ENCODE results near the gene KIF17. TPM values are rescaled to one million over a fixed set of nuclear protein-coding genes. Genes with fewer than 3 reads are reported as not detected.
"Not testable (repeated sequence)": the region's sequence is repeated elsewhere in the genome, so short reads cannot be mapped to it uniquely, and the experiment has no call there.

KIF17 gene
- total RNA-seq, 1 experiment from 2014 or later, result 5.1 TPM

DNA sequence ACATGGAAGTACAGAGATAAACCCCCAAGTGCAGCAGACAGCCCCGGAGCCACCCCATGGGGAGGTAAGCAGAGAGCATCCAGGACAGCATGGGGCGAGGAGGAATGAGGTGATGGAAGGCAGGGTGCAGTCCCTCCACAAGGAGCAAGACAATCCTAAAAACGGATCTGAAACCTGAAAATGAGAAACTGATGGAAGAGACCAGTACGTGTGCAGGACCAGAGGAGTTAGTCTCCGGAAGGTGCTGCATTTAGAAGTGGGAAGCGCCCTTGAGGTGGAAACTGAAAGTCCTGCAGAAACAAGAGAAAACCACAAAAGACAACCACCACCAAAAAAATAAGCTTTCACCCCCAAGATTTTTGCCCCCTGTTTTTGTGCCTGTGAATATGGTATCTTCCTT, 39.2 kb downstream of the KIF17 start:
- Histone ChIP-seq H3K79me1 (ENCODE audit: insufficient read depth, low read depth, low read length, poor library complexity, severe bottlenecking) (no peaks in the 10 kb centered on the region), H3K4me1 (ENCODE audit: insufficient read depth, low read length) (no peaks in the 10 kb centered on the region), H2AFZ (ENCODE audit: low read length) (no peak overlapping the region), H3K4me2 (ENCODE audit: insufficient read depth, insufficient read length, low read length) (no peak overlapping the region), H3K4ac (ENCODE audit: low read depth, low read length) (no peak overlapping the region), H2BK120ac (ENCODE audit: low read depth, low read length, poor library complexity, severe bottlenecking) (no peak overlapping the region), H2BK12ac (ENCODE audit: insufficient read length, low read depth, low read length) (no peak overlapping the region), H4K5ac (ENCODE audit: insufficient read length, low read depth, low read length) (no peak overlapping the region), H4K8ac (replicated peaks; ENCODE audit: insufficient read length, low read depth, low read length) (no peak overlapping the region), H4K91ac (ENCODE audit: insufficient read length, low read depth, low read length) (no peak overlapping the region), H3K9me3 (ENCODE audit: control insufficient read depth, low read depth, low read length) (no peaks in the 10 kb centered on the region), H3K23ac (ENCODE audit: insufficient read length, low read depth, low read length) (no peak overlapping the region), H2BK5ac (ENCODE audit: insufficient read length, low read length) (no peak overlapping the region), H3K79me2 (ENCODE audit: insufficient read depth, low read length) (no peaks in the 10 kb centered on the region), H3K9ac (ENCODE audit: extremely low read depth, insufficient read length, low read length) (no peak overlapping the region), H3K23me2 (ENCODE audit: insufficient read length, low read depth, low read length, poor library complexity, severe bottlenecking) (no peaks in the 10 kb centered on the region), H2BK15ac (ENCODE audit: low read depth, low read length) (no peak overlapping the region), H3K18ac (ENCODE audit: insufficient read length, low read depth, low read length) (no peak overlapping the region), H3K27ac (ENCODE audit: insufficient read length, low read depth, low read length) (no peak overlapping the region), H4K20me1 (ENCODE audit: control insufficient read depth, insufficient read depth, insufficient read length) (no peaks in the 10 kb centered on the region), H2AK5ac (ENCODE audit: insufficient read length, low read length) (no peak overlapping the region), H3K14ac (ENCODE audit: insufficient read depth, low read length) (no peak overlapping the region), H3K56ac (ENCODE audit: insufficient read length, low read depth, low read length) (no peak overlapping the region), H3T11ph (ENCODE audit: low read length) (no peak overlapping the region), H2BK20ac (ENCODE audit: low read depth, low read length, poor library complexity, severe bottlenecking) (no peak overlapping the region), H3K27me3 (ENCODE audit: insufficient read depth, low read length) (no peaks in the 10 kb centered on the region)
- Mint-ChIP-seq H3K27me3 (ENCODE audit: low read depth) (no peaks in the 10 kb centered on the region), H3K4me1 (no peaks in the 10 kb centered on the region), H3K9me3 (no peaks in the 10 kb centered on the region), H3K36me3 (ENCODE audit: insufficient read depth in 1 of 3, low read depth in 3 of 3) (peaks cover 0 to 31% (median 9%) of the 10 kb centered on the region in 3 experiments; a peak in 6 of 7 replicates), H3K4me3 (no peak overlapping the region; a peak in 1 of 5 replicates), H3K27ac (no peak overlapping the region; a peak in 1 of 7 replicates)
- no peak for DNase-seq
- no CpG with 5 or more reads among the region's 6 CpGs for WGBS (ENCODE audit: extremely low coverage, insufficient read length, low lambda C conversion rate)
- TF ChIP-seq, protein P1, sequence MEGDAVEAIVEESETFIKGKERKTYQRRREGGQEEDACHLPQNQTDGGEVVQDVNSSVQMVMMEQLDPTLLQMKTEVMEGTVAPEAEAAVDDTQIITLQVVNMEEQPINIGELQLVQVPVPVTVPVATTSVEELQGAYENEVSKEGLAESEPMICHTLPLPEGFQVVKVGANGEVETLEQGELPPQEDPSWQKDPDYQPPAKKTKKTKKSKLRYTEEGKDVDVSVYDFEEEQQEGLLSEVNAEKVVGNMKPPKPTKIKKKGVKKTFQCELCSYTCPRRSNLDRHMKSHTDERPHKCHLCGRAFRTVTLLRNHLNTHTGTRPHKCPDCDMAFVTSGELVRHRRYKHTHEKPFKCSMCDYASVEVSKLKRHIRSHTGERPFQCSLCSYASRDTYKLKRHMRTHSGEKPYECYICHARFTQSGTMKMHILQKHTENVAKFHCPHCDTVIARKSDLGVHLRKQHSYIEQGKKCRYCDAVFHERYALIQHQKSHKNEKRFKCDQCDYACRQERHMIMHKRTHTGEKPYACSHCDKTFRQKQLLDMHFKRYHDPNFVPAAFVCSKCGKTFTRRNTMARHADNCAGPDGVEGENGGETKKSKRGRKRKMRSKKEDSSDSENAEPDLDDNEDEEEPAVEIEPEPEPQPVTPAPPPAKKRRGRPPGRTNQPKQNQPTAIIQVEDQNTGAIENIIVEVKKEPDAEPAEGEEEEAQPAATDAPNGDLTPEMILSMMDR (conservative IDR thresholded peaks at IDR 0.05), result no peak

DNA sequence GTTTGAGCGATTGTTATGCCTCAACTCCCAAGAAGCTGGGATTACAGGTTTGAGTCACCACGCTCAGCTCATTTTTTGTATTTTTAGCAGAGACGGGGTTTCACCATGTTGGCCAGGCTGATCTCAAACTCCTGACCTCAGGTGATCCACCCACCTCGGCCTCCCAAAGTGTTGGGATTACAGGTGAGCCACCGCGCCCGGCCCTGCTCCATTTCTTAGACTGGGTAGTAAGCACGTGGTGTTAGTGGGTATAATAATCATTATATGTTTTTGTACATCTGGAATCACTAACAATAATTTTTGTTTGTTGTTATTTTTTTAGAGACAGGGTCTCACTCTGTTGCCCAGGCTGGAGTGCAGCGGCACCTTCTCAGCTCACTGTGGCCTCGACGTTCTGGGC, 44.2 kb downstream of the KIF17 start:
- not testable (repeated sequence) for H3K14ac ChIP-seq (ENCODE audit: insufficient read depth, low read length); H4K91ac ChIP-seq (ENCODE audit: insufficient read length, low read depth, low read length); H3K4ac ChIP-seq (ENCODE audit: low read depth, low read length); H3K4me1 ChIP-seq (ENCODE audit: insufficient read depth, low read length); H3K4me2 ChIP-seq (ENCODE audit: insufficient read depth, insufficient read length, low read length); H4K20me1 ChIP-seq (ENCODE audit: control insufficient read depth, insufficient read depth, insufficient read length); H3K9me3 ChIP-seq (ENCODE audit: control insufficient read depth, low read depth, low read length); H3K4me1 Mint-ChIP-seq; H2AK5ac ChIP-seq (ENCODE audit: insufficient read length, low read length); DNase-seq; H2BK120ac ChIP-seq (ENCODE audit: low read depth, low read length, poor library complexity, severe bottlenecking); H4K5ac ChIP-seq (ENCODE audit: insufficient read length, low read depth, low read length); H2AFZ ChIP-seq (ENCODE audit: low read length); H3K18ac ChIP-seq (ENCODE audit: insufficient read length, low read depth, low read length); H3T11ph ChIP-seq (ENCODE audit: low read length); H3K4me3 Mint-ChIP-seq; H3K27me3 ChIP-seq (ENCODE audit: insufficient read depth, low read length); H3K79me2 ChIP-seq (ENCODE audit: insufficient read depth, low read length); H2BK20ac ChIP-seq (ENCODE audit: low read depth, low read length, poor library complexity, severe bottlenecking); H3K23ac ChIP-seq (ENCODE audit: insufficient read length, low read depth, low read length); H3K27me3 Mint-ChIP-seq (ENCODE audit: low read depth); H3K27ac Mint-ChIP-seq; H3K23me2 ChIP-seq (ENCODE audit: insufficient read length, low read depth, low read length, poor library complexity, severe bottlenecking); H3K9me3 Mint-ChIP-seq; H3K27ac ChIP-seq (ENCODE audit: insufficient read length, low read depth, low read length); H2BK12ac ChIP-seq (ENCODE audit: insufficient read length, low read depth, low read length); H4K8ac ChIP-seq (replicated peaks; ENCODE audit: insufficient read length, low read depth, low read length); H3K79me1 ChIP-seq (ENCODE audit: insufficient read depth, low read depth, low read length, poor library complexity, severe bottlenecking); H3K9ac ChIP-seq (ENCODE audit: extremely low read depth, insufficient read length, low read length); H3K56ac ChIP-seq (ENCODE audit: insufficient read length, low read depth, low read length); H2BK5ac ChIP-seq (ENCODE audit: insufficient read length, low read length); H2BK15ac ChIP-seq (ENCODE audit: low read depth, low read length)
- peaks cover 0 to 19% (median 3%) of the 10 kb centered on the region in 3 experiments; a peak in 5 of 7 replicates for H3K36me3 Mint-ChIP-seq (ENCODE audit: insufficient read depth in 1 of 3, low read depth in 3 of 3)
- WGBS (ENCODE audit: extremely low coverage, insufficient read length, low lambda C conversion rate), result no CpG with 5 or more reads among the region's 11 CpGs

Data from H9 (cell line).